Neural progenitor cell (in vitro differentiated cells): ENCODE results near the gene SLC2A13. TPM values are rescaled to one million over a fixed set of nuclear protein-coding genes. Genes with fewer than 3 reads are reported as not detected.
"Not testable (repeated sequence)": the region's sequence is repeated elsewhere in the genome, so short reads cannot be mapped to it uniquely, and the experiment has no call there.

Experiments used
- DNase-seq: peaks from one replicate; pipeline ENCODE4 v3.0.0-alpha.2; 2016; ENCODE audit warnings: low spot score
- H2AFZ ChIP-seq: fragments of 200-600 bp; sonication (generic); replicated peaks from 2 replicates; pipeline ENCODE4 v1.6.1; 2016; ENCODE audit warnings: antibody characterized with exemption
- H3F3A ChIP-seq: fragments of 200-600 bp; sonication (generic); 2 replicates; pipeline ENCODE4 v1.6.1; 2016; ENCODE audit warnings: antibody characterized with exemption, low read depth
- H3K27ac ChIP-seq: fragments of 200-600 bp; sonication (generic); 2 replicates; pipeline ENCODE4 v1.5.1; 2016; ENCODE audit warnings: mild to moderate bottlenecking
- H3K27me3 ChIP-seq: fragments of 200-600 bp; sonication (generic); 2 replicates; pipeline ENCODE4 v1.6.1; 2016; ENCODE audit warnings: mild to moderate bottlenecking, moderate library complexity
- H3K36me3 ChIP-seq: fragments of 200-600 bp; sonication (generic); 2 replicates; pipeline ENCODE4 v1.5.1; 2016
- H3K4me1 ChIP-seq: fragments of 200-600 bp; sonication (generic); 2 replicates; pipeline ENCODE4 v1.6.1; 2016; ENCODE audit warnings: mixed run types
- H3K4me2 ChIP-seq: fragments of 200-600 bp; sonication (generic); 2 replicates; pipeline ENCODE4 v1.6.1; 2016
- H3K4me3 ChIP-seq: fragments of 200-600 bp; sonication (generic); 2 replicates; pipeline ENCODE4 v1.5.1; 2016
- H3K79me2 ChIP-seq: fragments of 200-600 bp; sonication (generic); 2 replicates; pipeline ENCODE4 v1.6.1; 2016; ENCODE audit warnings: low read depth
- H3K9ac ChIP-seq: fragments of 200-600 bp; sonication (generic); 2 replicates; pipeline ENCODE4 v1.6.1; 2016
- H3K9me3 ChIP-seq: fragments of 200-600 bp; sonication (generic); 2 replicates; pipeline ENCODE4 v1.5.1; 2016; ENCODE audit warnings: low read depth
- H4K20me1 ChIP-seq: fragments of 200-600 bp; sonication (generic); 2 replicates; pipeline ENCODE4 v1.6.1; 2016; ENCODE audit warnings: low read depth
- H3K27ac Mint-ChIP-seq: 3 replicates; pipeline ENCODE4 v1.8.0; 2021; ENCODE audit warnings: mixed read lengths
- H3K27me3 Mint-ChIP-seq: 2 replicates; pipeline ENCODE4 v1.8.0; 2022; ENCODE audit warnings: low read depth, mild to moderate bottlenecking, inconsistent platforms, moderate library complexity, mixed read lengths; ENCODE audit not compliant: insufficient read depth
- H3K36me3 Mint-ChIP-seq: 3 replicates; pipeline ENCODE4 v1.8.0; 2021; ENCODE audit warnings: mixed read lengths
- H3K4me1 Mint-ChIP-seq: 3 replicates; pipeline ENCODE4 v1.8.0; 2021; ENCODE audit warnings: mixed read lengths
- H3K4me3 Mint-ChIP-seq: 3 replicates; pipeline ENCODE4 v1.8.0; 2021; ENCODE audit warnings: mild to moderate bottlenecking, moderate library complexity, mixed read lengths
- H3K9me3 Mint-ChIP-seq: 3 replicates; pipeline ENCODE4 v1.8.0; 2020; ENCODE audit warnings: mixed read lengths
- CTCF ChIP-seq: fragments of 200-600 bp; sonication (generic); IDR thresholded peaks from 2 replicates; pipeline ENCODE4 v1.5.1; 2017; ENCODE audit warnings: antibody characterized with exemption, mild to moderate bottlenecking
- EZH2 ChIP-seq: fragments of 200-600 bp; sonication (generic); IDR thresholded peaks from 2 replicates; pipeline ENCODE4 v1.6.1; 2017; ENCODE audit warnings: antibody characterized with exemption, mild to moderate bottlenecking, moderate library complexity
- EZH2phosphoT487 ChIP-seq: fragments of 200-600 bp; sonication (generic); IDR thresholded peaks from 2 replicates; pipeline ENCODE4 v1.6.1; 2017; ENCODE audit warnings: antibody characterized with exemption
- total RNA-seq: library from RNA; depleted of rRNA; stranded (reverse); fragments of >200 nt; gene quantifications from 2 replicates; pipeline ENCODE4 v1.2.3, GENCODE V29; 2015; ENCODE audit warnings: low replicate concordance

The SLC2A13 gene
- total RNA-seq, 1 donor from 2014 or later: 11.1 TPM

- H3K4me1 ChIP-seq: peaks cover 34% of the 10 kb centered on the region
- TF ChIP-seq CTCF (peak; percentile 5), EZH2phosphoT487 (no peak), EZH2 (no peak)
- H3K9ac ChIP-seq: no peak overlapping the region
- H3F3A ChIP-seq: peaks cover 18% of the 10 kb centered on the region
- peak; percentile 8 for DNase-seq
- H3K79me2 ChIP-seq: no peaks in the 10 kb centered on the region
- H4K20me1 ChIP-seq: no peaks in the 10 kb centered on the region
- H3K27ac ChIP-seq: peak overlapping the region; percentile 43
- H3K4me3 Mint-ChIP-seq: no peak overlapping the region
- H3K36me3 Mint-ChIP-seq: peaks cover 7% of the 10 kb centered on the region
- H3K9me3 Mint-ChIP-seq: no peaks in the 10 kb centered on the region
- no peak overlapping the region for H3K4me3 ChIP-seq
- no peak overlapping the region for H3K27ac Mint-ChIP-seq
- H3K27me3 Mint-ChIP-seq: no peaks in the 10 kb centered on the region
- H3K27me3 ChIP-seq: no peaks in the 10 kb centered on the region
- H3K9me3 ChIP-seq: no peaks in the 10 kb centered on the region
- peak overlapping the region; percentile 49 for H3K4me2 ChIP-seq
- H2AFZ ChIP-seq: no peak overlapping the region
- peaks cover 19% of the 10 kb centered on the region for H3K4me1 Mint-ChIP-seq
- no peaks in the 10 kb centered on the region for H3K36me3 ChIP-seq
Measured at GRCh38 chr12:40031965-40032364, 73.9 kb downstream of the SLC2A13 start.

GRCh38 chr12:40030970-40031369, 74.9 kb downstream of the SLC2A13 start:
- Histone ChIP-seq H3K4me1 (peaks cover 34% of the 10 kb centered on the region), H3F3A (peaks cover 18% of the 10 kb centered on the region)
- H3K27ac Mint-ChIP-seq, H3K27me3 ChIP-seq, H3K4me3 ChIP-seq, H3K9me3 ChIP-seq, H3K36me3 ChIP-seq, H3K9ac ChIP-seq, H3K27me3 Mint-ChIP-seq, H3K36me3 Mint-ChIP-seq, H4K20me1 ChIP-seq, H3K9me3 Mint-ChIP-seq, DNase-seq, H3K27ac ChIP-seq, H3K79me2 ChIP-seq, H3K4me3 Mint-ChIP-seq, H3K4me2 ChIP-seq, H2AFZ ChIP-seq: not testable (repeated sequence)
- H3K4me1 Mint-ChIP-seq: peaks cover 19% of the 10 kb centered on the region

GRCh38 chr12:40028296-40028695, 77.6 kb downstream of the SLC2A13 start:
- DNase-seq: no peak
- no peaks in the 10 kb centered on the region for H3K36me3 ChIP-seq
- H3K27ac Mint-ChIP-seq: no peak overlapping the region
- peaks cover 17% of the 10 kb centered on the region for H3K4me1 ChIP-seq
- no peaks in the 10 kb centered on the region for H3K9me3 ChIP-seq
- no peaks in the 10 kb centered on the region for H3K79me2 ChIP-seq
- no peak overlapping the region for H3K4me3 Mint-ChIP-seq
- no peak overlapping the region for H3K9ac ChIP-seq
- H3K4me1 Mint-ChIP-seq: peaks cover 15% of the 10 kb centered on the region
- no peak overlapping the region for H3K4me3 ChIP-seq
- H3K9me3 Mint-ChIP-seq: no peaks in the 10 kb centered on the region
- peaks cover 7% of the 10 kb centered on the region for H3K36me3 Mint-ChIP-seq
- TF ChIP-seq EZH2 (no peak), CTCF (no peak), EZH2phosphoT487 (no peak)
- H2AFZ ChIP-seq: no peak overlapping the region
- H3K4me2 ChIP-seq: no peak overlapping the region
- H4K20me1 ChIP-seq: no peaks in the 10 kb centered on the region
- H3K27me3 ChIP-seq: no peaks in the 10 kb centered on the region
- peaks cover 17% of the 10 kb centered on the region for H3F3A ChIP-seq
- no peaks in the 10 kb centered on the region for H3K27me3 Mint-ChIP-seq
- no peak overlapping the region for H3K27ac ChIP-seq

- no peaks in the 10 kb centered on the region for H3K9me3 ChIP-seq
- no peaks in the 10 kb centered on the region for H3K4me1 Mint-ChIP-seq
- no peaks in the 10 kb centered on the region for H4K20me1 ChIP-seq
- no peak for DNase-seq
- no peaks in the 10 kb centered on the region for H3K4me1 ChIP-seq
- H3K36me3 Mint-ChIP-seq: peaks cover 10% of the 10 kb centered on the region
- H3K27ac ChIP-seq: no peak overlapping the region
- H3K27me3 Mint-ChIP-seq: no peaks in the 10 kb centered on the region
- H3K79me2 ChIP-seq: no peaks in the 10 kb centered on the region
- no peak overlapping the region for H3K27ac Mint-ChIP-seq
- H3K4me2 ChIP-seq: peak overlapping the region; percentile 29
- H3K36me3 ChIP-seq: no peaks in the 10 kb centered on the region
- TF ChIP-seq CTCF: no peak
- TF ChIP-seq EZH2: no peak
- no peak for TF ChIP-seq EZH2phosphoT487
- H3K9ac ChIP-seq: no peak overlapping the region
- H3K4me3 ChIP-seq: no peak overlapping the region
- H3K9me3 Mint-ChIP-seq: no peaks in the 10 kb centered on the region
- no peak overlapping the region for H2AFZ ChIP-seq
- no peaks in the 10 kb centered on the region for H3K27me3 ChIP-seq
- no peak overlapping the region for H3K4me3 Mint-ChIP-seq
- no peaks in the 10 kb centered on the region for H3F3A ChIP-seq
Measured at GRCh38 chr12:40022850-40023249, 83.0 kb downstream of the SLC2A13 start.
